ENCODE results near the gene SLC5A9.
"Not testable (repeated sequence)": the region's sequence is repeated elsewhere in the genome, so short reads cannot be mapped to it uniquely, and the experiment has no call there.

Gene SLC5A9

DNA sequence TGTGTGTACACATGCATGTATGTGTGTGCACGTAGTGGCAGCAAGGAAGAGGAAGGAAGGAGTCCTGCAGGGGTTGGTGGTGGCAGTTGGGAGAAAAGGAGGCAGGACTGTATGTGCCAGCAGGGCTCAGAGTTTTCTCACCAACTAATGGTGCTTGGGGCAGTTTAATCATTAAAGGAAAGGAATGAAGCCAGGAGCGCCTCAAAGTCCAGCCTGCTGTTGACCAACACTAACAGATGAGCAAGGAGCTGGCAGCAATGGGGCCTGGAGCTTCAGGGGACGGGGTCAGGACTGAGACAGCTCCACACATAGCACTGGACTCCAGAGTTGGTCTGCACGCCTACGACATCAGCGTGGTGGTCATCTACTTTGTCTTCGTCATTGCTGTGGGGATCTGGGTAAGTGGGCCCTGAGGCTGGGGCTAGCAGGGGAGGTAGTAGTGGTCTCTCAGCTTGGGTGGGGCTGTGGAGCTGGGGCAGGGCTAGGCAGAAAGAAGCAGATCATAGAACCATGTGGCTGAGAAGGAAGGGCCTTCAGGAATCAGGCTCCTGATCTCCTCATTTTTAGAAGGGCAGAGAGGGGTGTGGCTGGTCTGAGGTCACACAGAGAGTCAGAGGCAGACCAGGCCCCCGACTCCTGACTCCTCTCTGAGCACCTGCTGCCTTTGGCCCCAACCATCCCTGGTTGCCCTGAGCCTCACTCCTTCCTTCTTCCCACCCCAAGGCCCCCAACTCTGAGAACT is at the start of gene SLC5A9:
Gene SLC5A9, plus strand, starts transcription at position 216 of the 742 bp plus-strand sequence. Its CDS starts 21 bp downstream, at position 237.
- FAIRE-seq = no peak

DNA sequence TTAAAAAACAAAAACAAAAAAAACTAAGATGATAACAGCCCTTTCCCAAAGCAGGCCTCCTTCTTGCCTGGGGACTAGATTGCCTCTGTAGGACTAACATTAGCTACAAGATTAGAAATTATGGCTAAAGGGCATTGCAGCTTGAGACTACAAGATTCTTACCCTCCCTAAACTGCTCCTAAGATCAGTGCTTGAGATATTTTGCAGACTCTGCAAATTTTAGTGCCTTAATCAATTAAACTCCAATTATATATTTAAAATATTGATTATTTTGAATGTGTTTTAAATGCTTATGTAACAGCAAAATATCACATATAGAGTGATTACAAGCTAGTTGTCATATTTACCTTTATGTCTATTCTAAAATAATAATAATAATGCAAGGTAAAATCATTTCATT is 47.4 kb upstream of the SLC5A9 start:
- FAIRE-seq = no peak

DNA sequence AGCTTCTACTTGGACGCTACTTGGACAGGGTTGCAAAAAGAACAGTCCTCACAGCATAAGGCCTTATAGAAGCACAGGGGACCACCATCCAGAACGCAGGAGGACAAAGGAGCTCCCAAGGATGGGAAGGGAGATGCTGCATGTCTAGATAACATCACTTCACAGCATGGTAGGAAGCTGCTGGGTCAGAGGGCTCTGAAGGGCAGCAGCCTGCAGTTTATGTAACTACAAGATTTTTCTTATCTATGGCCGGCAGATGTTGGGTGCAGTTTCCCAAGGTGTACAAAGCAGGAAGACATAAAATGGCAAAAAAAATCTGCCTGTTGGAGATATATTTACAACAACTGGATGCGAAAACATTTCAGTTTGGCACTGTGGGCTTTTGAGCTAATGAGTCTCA is 45.3 kb upstream of the SLC5A9 start:
- no peak for FAIRE-seq

DNA sequence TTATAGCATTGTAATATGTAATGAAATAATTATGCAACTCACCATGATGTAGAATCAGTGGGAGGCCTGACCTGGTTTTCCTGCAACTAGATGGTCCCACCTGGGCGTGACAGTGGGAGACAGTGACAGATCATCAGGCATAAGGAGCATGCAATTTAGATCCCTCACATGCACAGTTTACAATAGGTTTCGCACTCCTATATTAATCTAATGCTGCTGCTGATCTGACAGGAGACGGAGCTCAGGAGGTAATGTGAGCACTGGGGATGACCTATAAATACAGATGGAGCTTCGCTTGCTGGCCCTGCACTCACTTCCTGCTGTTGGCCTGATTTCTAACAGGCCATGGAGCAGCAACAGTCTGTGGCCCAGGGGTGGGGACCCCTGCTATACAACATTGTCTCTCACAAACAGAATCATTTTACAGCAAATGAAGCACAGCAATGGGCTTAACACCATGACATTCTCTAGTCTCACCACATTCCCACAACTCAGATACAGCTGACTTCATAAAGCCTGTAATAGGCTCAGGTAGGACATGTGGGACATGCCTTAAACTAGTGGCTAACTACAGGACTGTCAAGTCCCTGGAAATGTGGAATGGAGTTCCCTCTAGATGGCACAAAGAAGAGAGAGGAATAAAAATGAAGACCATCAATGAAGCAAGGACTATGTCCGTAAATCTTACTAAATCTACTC is 40.7 kb upstream of the SLC5A9 start:
- no peak for FAIRE-seq

DNA sequence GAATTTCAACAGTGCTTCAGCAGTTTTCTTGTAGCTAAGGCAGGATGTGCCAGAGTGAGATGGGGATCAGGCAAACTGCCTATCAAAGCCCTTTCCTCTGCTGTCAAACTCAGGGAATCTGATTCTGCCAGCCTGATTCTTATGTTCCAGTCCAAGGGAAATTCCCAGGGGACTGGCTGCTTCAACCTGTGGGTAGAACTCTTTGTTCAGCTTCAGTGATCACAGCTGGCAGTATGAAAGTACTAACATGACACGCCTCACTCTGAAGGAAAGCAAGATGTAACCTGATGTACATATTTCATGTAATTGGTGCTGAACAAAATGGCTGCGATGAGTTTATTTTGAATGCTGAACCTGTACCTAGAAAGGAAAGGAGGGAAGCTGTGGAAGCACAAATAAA is 40.1 kb upstream of the SLC5A9 start:
- no peak for FAIRE-seq

DNA sequence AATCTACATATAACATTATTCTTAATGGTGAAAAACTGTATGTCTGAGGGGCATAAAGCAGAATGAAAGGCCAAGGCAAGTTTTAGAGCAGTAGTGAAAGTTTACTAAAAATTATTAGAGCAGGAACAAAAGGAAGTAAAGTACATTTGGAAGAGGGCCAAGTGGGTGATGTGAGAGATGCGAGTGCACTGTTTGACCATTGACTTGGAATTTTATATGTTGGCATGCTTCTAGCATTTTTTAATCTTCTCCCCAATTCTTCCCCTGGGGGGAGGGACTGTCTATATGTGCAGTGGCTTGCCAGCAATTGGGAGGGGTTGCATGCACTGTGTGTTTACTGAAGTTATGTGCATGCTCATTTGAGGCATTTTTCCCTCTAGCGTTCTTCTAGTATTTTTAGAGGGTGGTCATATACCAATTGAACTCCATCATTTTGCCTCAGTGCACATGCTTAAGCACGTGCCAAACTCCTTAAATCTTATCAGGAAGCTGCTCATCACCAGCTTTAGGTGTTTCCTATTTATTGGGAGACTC is 36.1 kb upstream of the SLC5A9 start:
- FAIRE-seq = no peak

DNA sequence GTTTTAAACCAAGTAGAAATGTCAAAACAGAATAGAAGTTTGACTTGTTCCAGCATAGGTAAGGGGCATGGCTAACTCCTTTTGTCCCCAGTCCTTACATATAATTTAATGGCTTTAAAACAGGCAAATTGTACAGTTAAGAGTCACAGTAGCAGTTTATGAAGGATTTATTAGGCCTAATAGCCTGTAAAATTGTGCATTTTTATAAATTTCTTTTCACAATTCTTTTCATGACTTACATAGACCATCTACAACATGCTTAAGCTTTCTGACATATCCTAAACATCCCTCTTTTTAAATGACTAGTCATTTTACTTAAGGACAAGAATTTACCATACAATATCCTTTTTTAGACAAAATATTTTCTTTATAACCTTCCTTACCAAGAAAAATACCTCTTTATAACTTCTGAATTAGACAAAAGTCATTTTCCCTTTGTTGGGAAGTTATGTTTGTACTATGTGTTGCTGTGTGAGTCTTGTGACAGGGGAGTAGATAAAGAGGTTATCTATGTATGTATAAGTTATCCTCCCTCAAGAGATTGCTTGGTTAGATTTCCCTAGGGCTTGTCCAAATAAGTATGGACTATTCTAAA is 34.5 kb upstream of the SLC5A9 start:
- no peak for FAIRE-seq

DNA sequence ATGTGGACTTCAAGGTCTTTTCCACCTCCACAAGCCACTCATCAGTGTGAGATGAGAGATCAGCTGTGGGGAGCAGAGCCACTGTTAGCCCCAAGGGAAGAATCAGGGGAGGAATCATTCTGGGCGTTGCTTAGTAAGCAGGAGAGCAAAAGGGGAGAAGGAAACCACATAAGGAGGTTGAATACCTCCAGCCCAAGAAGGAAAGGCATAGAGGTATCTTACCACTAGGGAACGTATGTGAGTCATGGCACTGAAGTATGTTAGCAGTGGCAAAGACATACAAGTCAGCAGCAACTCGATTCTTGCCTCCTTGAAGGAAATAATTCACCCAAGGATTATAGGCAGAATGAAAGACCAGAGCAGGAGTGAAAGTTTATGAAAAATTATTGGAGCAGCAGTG is 31.6 kb upstream of the SLC5A9 start:
- no peak for FAIRE-seq

DNA sequence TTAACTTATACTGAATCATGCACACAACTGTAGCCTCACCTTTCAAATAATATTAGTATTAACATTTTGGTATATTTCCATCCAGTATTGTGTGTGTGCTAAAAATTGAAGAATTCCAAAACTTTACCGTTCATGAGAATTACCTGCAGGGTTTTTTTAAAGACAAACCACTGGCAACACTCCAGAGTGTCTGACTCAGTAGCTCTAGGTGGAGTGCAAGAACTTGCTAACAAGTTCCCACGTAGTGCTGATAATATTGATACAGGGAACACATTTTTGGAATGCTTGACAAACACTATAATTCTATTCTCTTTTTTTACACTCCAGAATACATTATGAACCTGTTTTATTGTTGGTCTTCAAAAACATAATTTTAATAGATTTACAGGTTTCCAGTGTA is 27.7 kb upstream of the SLC5A9 start:
- FAIRE-seq = no peak

DNA sequence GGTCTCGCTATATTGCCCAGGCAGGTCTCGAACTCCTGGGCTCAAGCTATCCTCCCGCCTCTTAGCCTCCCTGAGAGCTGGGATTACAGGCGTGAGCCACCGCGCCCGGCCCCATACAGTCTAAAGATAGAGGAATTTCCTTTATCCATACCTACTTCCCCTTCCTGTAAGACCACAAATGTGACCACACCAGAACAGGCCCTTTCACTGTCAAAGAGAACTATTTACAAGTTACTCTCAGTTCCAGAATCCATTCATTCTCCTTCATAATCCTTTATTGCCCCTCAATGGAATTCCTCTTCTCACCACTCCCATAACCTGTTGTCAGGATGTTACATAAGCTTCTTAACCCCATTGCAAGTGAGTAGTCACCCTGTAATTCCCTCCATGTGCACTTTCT is 26.3 kb upstream of the SLC5A9 start:
- no peak for FAIRE-seq

DNA sequence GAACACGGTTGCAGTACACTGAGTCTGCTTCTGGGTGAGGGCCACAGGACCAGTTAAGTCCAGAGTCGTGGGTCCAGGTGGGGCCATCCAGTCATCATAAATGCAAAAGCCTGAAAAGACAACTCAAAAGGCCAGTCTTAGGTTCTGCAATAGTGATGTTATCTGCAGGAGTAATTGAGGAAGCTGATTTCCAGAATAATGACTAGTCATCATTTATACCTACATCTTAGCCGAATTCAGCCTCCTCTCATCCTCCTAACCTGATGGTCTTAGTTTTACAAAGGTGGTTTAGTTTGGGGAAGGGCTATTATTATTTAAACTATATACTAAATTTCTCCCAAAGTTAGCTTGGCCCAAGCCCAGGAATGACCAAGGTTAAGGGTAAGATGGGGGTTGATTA is 23.5 kb upstream of the SLC5A9 start:
- no peak for FAIRE-seq

DNA sequence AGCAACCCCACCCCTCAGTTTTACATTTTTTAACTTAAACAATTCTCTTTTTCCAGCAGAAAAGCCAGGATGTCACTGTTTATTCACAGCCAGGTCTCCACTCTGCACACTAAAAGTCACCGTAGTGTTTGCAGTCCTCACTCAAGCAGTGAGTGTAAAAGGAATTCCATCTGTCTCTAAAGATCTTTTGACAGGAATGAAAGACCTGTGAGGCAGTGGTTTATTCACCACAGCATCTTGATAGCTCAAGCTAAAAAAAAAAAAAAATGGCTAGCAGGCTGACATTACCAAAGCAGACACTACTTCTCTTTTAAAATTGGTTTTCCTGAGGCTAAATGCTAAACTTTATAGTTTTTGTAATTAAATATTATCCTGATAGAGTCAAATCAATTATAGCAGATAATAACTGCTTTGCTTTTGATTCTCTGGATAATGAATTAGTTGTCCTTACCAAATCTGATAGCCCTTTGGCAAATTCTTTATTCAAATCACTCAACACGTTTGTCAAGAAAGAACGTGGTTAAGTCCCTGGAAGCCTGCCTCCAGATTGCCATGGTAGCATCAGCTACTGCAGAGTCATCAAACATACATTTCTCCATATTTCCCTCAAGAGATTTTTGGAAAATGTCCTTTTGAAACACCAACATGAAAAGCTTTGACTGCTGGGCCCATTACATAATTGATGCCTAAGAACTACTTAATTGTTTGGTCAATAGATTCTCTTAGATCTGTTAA is 22.2 kb upstream of the SLC5A9 start:
- no peak for FAIRE-seq

DNA sequence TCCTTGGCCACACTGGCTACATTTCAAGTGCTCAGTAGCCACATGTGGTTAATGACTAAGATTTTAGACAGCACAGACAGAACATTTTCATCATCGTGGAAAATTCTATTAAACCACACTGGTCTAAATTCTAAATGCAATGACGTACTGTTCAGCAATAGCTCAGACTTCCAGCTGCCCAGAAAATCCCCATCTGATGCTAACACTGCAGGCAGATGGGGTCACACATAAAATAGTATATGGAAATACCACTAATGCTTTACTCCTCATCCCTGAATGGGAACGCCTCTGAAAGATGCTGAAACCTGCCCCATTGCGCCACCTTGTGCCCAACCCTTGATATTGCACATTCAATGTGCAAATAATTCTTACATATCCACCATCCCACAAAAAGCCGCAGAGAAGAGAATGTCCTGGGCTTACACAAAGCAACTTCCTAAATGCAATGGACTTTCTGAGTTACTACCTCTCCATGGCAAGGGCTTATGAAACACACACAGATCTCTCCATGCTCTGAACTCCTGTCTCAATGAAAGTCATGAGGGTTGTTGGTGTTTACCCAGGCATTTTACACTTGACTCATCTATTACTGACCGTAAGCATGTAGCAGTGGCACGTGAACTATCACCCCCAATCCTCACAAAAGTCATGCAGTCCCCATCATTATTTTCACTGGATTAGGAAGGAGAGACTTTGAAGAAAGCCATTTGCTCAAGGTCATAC is 20.3 kb upstream of the SLC5A9 start:
- no peak for FAIRE-seq

DNA sequence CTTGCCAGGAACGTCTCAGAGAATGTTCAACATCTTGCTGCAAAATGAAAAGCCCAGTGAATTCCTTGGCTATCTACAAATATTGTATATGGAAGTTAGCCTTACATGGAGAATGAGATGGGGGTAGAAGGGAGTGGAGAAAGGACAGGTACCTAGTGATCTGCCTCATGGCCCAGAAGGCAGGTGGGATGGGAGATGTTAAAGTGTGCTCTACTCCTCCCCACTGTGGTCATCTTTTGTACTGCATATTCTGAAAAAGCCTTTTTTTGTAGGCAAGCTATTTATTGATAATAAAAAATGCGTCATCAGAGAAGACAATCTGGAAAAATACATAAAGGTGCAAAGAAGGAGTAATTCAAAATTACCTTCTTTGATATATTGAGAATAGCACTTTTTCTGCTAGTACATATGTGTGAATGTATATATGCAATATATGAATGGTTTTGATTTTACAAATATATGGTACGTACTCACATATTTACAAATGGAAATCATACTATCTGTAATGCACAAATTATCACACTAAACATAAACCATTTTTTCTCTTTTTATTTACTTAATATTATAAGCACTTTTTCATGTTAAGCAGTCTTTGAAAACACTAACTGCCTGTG is 19.1 kb upstream of the SLC5A9 start:
- FAIRE-seq = no peak

DNA sequence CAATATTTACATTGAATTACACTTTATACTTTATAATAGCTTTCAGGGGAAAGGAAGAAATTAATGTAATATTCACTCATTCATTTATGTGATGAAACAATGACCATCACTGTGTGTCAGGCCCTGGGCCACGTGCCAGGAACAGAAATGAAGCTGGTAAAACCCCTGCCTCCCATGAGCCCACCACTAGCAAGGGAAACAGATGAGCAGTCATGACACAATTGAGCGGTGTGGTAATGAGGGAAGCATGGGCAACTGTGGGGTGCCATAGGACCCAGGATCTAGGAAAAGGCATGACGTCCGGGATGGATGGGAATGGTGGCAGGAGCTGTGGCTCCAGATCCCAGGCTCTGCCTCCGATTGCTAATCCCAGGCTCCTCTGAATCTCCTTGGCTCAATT is 17.0 kb upstream of the SLC5A9 start:
- no peak for FAIRE-seq

DNA sequence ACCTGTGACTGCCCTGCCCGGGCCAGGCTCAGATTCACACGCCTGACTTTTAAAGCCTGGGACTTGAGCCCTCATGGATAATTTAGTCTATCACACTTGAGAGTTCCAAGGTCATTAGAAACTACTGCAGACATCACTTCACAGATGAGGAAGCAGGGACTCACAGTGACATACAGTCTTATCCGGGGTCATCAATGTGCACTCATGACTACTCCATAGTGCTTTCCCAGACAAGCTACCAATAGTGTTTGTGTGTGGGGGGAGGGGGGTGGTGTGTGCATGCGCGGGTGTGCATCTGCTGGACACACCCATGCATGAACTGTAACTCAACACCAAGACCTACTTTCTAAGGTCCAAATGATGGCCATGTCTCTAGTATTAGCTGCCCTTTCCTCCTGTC is 16.1 kb upstream of the SLC5A9 start:
- no peak for FAIRE-seq

DNA sequence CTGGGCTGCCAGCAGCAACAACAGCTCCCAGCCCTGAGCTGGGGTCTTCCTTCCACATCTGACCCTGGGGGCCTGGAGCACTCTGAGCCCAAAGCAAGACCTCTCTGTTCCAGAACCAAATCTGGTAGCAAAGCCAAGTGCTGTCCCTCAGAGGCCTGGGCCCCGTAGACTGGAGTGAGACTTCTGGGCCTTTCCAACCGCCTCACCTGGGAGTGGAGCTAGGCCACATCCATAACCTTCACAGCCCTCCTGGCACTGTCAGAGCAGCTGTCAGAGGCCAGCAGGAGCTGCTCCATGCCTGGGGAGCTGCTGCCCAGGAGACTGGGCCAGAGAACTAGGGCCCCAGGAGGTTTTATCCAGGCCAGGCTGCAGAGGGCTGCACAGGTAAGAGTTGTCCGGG is 15.4 kb upstream of the SLC5A9 start:
- FAIRE-seq = no peak

DNA sequence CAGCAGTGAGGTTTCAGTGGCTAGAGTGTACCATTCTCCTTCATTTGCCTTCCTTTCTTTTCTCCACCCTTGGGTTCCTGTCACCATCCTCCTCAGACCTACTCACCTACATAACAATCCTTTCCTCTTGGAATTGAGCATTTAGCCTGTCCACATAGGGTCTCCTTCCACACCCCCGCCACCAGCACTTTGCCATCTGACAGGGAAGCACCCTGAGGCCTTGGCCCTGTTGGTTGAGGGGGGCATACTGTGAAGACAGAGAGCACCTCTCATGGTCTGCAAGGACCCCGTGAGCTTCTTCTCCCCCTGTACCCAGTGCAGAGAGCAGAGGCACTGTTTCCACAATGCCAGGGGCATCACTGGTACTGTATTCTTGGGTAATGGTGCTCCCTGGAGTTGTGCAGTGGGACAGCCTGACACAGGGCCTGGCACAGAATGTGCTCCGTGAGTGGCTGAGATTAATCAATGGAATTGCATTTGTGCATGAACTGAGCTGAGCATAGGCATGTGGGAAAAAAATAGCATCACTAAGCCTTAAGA is 14.9 kb upstream of the SLC5A9 start:
- FAIRE-seq = no peak

DNA sequence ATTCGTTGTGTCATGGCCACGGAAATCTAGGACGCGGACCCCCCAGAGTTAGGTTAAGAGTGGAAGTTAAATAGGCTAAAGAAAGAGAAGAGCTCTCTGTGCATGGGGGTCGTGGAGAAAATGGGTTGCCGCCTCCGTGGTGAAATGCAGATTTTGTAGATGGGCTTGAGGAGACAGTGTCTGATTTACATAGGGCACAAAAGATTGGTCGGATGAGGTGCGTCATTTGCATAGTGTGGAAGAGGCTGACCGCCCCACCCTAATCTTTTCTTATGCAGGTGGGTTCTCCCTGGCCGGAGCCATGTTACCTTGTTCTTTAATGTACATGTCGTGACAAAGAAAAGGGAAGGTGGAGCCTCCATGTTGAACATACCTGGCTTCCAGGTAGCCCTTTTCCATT is 14.3 kb upstream of the SLC5A9 start:
- no peak for FAIRE-seq

DNA sequence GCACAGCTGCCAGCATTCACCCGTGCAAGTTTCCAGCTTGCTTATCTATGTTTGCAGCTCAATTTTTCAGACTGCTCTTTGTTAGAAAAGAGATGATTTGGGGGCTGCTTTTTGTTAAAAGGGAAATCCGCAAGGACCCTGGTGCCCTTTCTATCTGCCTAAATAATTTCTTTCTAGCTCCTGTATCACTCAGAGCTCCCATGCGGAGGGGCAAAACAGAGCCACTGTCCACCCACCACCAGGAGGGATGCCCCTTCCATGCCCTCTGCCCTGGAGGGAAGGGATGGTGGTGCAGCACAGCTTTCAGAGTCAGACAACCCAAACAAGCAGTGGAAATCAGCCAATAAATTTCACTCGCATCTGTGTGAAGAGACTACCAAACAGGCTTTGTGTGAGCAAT is 13.9 kb upstream of the SLC5A9 start:
- FAIRE-seq = no peak

DNA sequence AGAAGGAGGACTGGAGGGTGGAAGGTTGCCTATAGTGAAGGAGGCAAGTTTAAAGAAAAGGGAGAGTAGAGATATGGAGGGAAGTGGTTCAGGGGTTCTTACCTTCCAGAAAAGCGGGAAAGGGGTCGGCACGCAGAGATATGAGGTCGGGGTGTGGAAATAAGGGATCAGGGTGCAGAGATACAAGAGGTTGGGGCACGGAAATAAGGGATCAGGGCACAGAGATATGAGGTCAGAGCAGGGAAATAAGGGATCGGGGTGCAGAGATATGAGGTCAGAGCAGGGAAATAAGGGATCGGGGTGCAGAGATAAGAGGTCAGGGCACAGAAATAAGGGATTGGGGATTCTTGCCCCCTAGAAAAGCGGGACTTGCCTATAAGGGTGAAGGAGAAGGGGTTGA is 9.1 kb upstream of the SLC5A9 start:
- FAIRE-seq = not testable (repeated sequence)

DNA sequence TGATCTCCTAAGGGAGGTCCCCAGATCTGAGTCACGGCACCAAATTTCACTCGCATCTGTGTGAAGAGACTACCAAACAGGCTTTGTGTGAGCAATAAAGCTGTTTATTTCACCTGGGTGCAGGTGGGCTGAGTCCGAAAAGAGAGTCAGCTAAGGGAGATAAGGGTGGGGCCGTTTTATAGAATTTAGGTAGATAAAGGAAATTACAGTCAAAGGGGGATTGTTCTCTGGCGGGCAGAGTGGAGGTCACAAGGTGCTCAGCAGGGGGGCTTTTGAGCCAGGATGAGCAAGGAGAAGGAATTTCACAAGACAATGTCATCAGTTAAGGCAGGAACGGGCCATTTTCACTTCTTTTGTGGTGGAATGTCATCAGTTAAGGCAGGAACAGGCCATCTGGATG is 8.2 kb upstream of the SLC5A9 start:
- FAIRE-seq = not testable (repeated sequence)

Data from colon (tissue), 2 donors.